GM12801 (cell line): ENCODE measurements around the gene SPNS3.

ENCODE experiments used
- TF ChIP-seq, protein P1 (sequence below): IDR thresholded peaks from one replicate; pipeline ENCODE4 v1.5.1; 2011; ENCODE audit warnings: control low read depth; ENCODE audit not compliant: insufficient read length; ENCODE audit errors: extremely low read depth

The SPNS3 gene

DNA sequence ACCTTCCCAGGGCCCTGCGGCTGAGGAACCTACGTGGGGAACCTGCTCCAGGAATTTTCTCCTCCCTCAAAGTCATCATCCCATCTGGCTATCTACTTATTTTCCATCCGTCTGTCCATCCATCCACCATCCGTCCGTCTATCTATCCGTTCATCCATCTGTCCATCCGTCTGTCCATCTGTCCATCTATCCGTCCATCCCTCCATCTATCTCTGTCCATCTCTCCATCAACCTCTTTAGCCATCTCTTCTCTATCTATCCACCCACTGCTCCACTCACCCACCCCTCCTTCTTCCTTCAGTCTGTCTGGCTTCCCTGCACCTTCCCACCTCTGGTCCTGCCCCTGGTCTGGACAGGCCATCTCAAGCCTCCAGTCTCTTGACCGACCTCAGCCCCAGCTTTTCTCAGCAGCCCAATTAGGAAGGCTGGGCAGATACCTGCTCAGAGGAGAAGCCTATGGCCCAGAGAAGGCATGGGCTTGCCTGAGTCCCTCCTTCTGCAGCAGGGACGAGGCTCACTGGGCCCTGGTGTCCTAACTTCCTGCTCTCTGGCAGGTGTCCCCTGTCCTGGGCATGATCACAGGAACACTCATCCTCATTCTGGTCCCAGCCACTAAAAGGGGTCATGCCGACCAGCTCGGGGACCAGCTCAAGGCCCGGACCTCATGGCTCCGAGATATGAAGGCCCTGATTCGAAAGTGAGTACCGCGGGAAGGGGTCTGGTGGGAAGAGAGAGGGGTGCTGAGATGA, 98.4 kb downstream of the SPNS3 start:
- TF ChIP-seq, protein P1, sequence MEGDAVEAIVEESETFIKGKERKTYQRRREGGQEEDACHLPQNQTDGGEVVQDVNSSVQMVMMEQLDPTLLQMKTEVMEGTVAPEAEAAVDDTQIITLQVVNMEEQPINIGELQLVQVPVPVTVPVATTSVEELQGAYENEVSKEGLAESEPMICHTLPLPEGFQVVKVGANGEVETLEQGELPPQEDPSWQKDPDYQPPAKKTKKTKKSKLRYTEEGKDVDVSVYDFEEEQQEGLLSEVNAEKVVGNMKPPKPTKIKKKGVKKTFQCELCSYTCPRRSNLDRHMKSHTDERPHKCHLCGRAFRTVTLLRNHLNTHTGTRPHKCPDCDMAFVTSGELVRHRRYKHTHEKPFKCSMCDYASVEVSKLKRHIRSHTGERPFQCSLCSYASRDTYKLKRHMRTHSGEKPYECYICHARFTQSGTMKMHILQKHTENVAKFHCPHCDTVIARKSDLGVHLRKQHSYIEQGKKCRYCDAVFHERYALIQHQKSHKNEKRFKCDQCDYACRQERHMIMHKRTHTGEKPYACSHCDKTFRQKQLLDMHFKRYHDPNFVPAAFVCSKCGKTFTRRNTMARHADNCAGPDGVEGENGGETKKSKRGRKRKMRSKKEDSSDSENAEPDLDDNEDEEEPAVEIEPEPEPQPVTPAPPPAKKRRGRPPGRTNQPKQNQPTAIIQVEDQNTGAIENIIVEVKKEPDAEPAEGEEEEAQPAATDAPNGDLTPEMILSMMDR, result no peak

DNA sequence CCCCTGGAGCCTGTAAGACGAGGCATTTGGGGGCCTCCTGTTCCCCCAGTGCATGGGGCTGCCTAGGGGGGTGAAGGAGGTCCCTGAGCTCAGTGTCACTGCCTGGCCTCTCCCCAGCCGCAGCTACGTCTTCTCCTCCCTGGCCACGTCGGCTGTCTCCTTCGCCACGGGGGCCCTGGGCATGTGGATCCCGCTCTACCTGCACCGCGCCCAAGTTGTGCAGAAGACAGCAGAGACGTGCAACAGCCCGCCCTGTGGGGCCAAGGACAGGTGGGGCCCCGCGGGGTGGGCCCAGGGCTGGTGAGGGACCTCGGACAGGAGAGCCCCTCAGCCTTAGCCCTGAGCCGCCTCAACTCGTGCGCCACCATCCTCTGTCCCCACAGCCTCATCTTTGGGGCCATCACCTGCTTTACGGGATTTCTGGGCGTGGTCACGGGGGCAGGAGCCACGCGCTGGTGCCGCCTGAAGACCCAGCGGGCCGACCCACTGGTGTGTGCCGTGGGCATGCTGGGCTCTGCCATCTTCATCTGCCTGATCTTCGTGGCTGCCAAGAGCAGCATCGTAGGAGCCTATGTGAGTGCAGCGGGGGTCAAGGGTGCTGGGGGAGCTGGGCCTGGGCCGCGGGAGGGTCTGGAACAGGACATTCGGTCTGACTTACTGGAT, 99.3 kb downstream of the SPNS3 start:
- TF ChIP-seq, protein P1, result no peak

DNA sequence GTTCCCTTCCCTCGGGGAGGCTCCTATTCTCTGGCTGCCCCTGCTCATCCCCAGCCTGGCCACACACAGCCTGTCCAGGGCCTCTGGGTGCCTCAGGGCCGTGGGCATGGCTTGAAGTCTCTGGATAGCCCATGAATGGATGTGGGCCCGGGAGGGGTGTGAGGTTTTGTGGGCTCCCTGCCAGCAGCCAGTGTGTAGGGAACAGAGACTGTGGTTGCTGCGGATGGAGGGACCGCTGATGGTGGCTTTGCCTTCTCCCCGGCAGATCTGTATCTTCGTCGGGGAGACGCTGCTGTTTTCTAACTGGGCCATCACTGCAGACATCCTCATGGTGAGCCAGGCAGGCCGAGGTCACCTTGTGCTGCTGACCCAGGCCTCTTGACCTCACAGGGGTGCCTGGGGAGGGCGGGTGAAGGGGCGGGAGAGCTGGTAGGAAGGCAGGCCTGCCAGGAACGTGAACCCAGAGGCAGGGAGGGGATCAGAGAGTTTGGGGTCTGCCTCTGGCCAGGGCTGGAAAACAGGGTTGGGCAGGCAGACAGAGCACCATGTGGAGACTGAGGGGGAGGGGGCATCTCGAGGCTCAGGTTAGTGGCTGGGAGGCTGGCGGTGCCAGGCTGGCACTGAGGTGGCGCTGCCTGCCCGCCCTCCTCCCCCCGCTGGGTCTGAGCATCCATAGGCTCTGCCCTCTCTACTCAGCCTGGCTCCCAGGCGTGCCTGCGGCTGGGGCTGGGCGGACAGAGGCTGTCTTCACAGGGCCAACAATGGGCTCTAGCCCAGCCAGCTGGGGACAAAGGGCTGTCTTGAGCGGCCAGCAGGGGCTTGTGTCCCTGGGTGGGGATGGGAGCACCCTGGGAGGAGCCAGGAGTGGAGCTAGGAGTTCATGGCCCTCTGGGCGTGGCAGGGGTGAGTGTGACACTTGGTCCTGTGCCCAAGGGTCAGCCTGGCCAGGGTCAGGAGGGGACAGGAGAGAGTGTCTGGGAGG, 100.1 kb downstream of the SPNS3 start:
- TF ChIP-seq, protein P1, result no peak

DNA sequence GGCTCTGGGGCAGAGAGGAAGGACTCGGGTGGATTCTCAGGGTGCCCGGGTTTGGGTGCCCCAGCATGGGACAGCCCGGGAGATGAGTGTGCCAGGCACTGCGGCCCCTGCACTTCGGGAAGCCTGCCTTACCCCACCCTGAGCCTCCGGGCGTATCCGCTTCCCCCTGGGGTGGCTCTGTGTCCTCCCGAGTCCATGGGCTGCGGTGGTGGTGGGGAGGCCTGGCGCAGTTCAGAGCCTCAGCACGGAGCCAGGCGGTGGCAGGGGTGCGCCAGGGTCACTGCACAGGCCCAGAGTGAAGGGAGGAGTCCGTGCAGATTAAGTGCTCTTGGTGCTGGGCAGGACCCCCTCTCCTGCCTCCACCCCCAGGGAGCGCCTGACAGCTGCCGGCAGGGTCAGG, 100.8 kb downstream of the SPNS3 start:
- TF ChIP-seq, protein P1, result no peak

DNA sequence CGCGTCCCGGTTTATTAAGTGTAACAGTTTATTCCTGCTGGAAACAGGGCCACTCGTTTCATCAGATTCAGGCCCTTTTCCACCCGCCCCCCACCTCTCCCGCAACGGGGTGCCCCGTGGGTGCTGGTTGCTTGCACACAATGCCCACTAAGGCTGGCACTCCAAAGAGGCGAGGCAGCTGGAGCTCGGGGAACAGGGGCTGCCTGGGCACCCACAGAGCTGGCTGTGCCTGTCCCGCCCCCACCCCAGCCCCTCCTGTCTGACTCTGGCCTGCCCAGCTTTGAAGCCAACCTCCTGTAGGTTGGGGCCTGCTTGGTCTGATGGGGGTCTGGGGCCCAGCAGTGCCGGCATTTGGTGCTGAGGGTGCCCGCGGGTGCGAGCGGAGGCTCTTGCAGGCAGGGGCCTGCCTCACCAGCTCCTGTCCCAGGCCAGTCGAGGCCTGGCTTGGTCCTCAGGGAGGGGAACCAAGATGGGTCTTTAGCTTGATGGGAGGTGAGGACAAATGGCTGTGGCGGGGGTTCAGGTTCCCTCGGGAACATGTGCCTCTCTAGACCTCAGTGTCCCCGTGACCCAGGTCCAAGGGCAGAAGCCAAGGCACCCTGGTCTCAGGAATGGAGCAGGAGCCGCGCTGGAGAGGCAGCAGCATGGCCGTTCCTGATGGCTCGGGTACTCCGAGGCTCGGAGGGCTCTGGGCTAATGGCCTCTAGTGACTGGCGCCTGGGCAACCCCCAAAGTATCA, 101.4 kb downstream of the SPNS3 start:
- TF ChIP-seq, protein P1, result no peak

DNA sequence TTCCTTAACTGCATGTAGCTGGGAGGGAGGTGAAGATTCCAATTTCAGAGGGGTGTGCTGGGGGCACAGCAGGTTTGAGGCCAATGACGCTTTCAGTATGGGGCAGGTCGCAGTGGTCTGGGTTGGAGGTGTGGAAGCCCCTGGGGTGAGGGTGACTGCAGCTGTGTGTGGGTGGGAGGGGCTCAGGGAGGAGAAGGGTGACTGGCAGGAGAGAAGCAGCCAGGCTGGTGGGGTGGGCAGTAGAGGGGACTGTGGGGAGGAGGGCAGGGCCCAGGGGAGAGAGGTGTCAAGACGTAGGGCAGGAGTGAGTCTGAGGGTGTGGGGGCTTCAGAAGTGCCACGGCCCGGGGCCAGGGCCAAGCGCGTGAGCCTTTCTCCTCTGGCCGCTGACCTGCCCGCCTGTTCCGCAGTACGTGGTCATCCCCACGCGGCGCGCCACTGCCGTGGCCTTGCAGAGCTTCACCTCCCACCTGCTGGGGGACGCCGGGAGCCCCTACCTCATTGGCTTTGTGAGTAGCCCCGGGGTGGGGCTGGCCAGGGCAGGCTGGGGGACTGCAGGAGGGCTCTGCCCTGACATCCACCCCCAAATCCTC, 102.0 kb downstream of the SPNS3 start:
- TF ChIP-seq, protein P1, result no peak
